Measurements from ENCODE around the gene LIN37.

- TF ChIP-seq, protein P1, sequence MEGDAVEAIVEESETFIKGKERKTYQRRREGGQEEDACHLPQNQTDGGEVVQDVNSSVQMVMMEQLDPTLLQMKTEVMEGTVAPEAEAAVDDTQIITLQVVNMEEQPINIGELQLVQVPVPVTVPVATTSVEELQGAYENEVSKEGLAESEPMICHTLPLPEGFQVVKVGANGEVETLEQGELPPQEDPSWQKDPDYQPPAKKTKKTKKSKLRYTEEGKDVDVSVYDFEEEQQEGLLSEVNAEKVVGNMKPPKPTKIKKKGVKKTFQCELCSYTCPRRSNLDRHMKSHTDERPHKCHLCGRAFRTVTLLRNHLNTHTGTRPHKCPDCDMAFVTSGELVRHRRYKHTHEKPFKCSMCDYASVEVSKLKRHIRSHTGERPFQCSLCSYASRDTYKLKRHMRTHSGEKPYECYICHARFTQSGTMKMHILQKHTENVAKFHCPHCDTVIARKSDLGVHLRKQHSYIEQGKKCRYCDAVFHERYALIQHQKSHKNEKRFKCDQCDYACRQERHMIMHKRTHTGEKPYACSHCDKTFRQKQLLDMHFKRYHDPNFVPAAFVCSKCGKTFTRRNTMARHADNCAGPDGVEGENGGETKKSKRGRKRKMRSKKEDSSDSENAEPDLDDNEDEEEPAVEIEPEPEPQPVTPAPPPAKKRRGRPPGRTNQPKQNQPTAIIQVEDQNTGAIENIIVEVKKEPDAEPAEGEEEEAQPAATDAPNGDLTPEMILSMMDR (IDR thresholded peaks at IDR 0.05; ENCODE audit: insufficient read depth, low read length, poor library complexity, severe bottlenecking) = no peak
- TF ChIP-seq EZH2phosphoT487 (conservative IDR thresholded peaks at IDR 0.05; ENCODE audit: low read length) = no peak
Observed at GRCh38 chr19:35729763-35730162, 18.6 kb upstream of the LIN37 start.
